Measurements from ENCODE around the gene TSC22D2. TPM values are rescaled to one million over a fixed set of nuclear protein-coding genes. Genes with fewer than 3 reads are reported as not detected.

The TSC22D2 gene
- total and polyA plus RNA-seq, 10 of the 15 experiments (the other 5 are each of a cell fraction or from before 2014, with no cell fraction given): 7.4 to 19.4 (median 10.9) TPM

DNA sequence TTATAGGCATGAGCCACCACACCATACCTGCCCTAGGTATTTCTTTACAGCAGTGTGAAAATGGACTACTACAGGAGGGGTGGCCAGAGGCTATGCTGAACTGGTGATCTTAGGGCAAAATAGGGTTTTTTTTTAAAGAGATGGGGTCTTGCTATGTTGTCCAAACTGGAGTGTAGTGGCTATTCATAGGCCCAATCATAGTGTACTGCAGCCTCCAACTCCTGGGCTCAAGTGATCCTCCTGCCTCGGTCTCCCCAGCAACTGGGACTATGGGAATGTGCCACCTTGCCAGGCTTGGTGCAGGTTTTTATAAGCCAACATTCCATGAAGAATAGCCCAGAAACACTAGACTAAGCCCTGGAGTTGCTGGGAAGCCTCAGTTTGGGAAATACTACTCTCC lies 28.6 kb upstream of the TSC22D2 start:
- in situ Hi-C loops (cut with MboI) (no loop called here), intact Hi-C loops (cut with micrococcal nuclease; ENCODE audit: unreplicated experiment) (no loop called here)
- Histone ChIP-seq H3K9ac (ENCODE audit: control insufficient read depth, insufficient read depth, low read length) (no peak overlapping the region), H3K4me1 (ENCODE audit: control insufficient read depth, insufficient read depth, low read length) (peaks cover under 1% of the 10 kb centered on the region; the same call in 1 of the 2 replicates), H4K20me1 (ENCODE audit: control insufficient read depth, insufficient read depth) (no peaks in the 10 kb centered on the region), H3K4me3 (no peak overlapping the region), H3K9me3 (replicated peaks; ENCODE audit: control insufficient read depth, insufficient read depth, low read length) (no peaks in the 10 kb centered on the region), H3K36me3 (ENCODE audit: control insufficient read depth in 2 of 2, insufficient read depth in 2 of 2, low read length in 1 of 2) (no peaks in the 10 kb centered on the region), H3K27me3 (replicated peaks in 1 of 2; ENCODE audit: control insufficient read depth in 2 of 2, insufficient read depth in 2 of 2, low read length in 1 of 2) (no peaks in the 10 kb centered on the region), H2AFZ (ENCODE audit: control insufficient read depth, low read depth, low read length) (no peak overlapping the region), H3K4me2 (ENCODE audit: control insufficient read depth, insufficient read depth) (no peak overlapping the region), H3K79me2 (ENCODE audit: control insufficient read depth, insufficient read depth, low read length) (no peaks in the 10 kb centered on the region), H3K27ac (ENCODE audit: control insufficient read depth, insufficient read depth) (no peak overlapping the region)
- 100% methylated on average over 1 of the region's 1 CpG for WGBS (ENCODE audit: insufficient coverage, insufficient replicate concordance, low lambda C conversion rate, missing lambda C conversion rate)
- BruUV-seq (replicated peaks): no TSS peak
- DNase-seq (ENCODE audit: low read depth, low spot score): no peak
- ChIA-PET CTCF (no interaction called here), POLR2A (no interaction called here), RAD21 (ENCODE audit: unreplicated experiment) (no interaction called here), SMC1A (ENCODE audit: uncharacterized antibody, unreplicated experiment) (no interaction called here)
- FAIRE-seq: no peak
- ATAC-seq: no peak
- TF ChIP-seq ZZZ3 (IDR thresholded peaks at IDR 0.05; ENCODE audit: control insufficient read depth, insufficient read length, low read depth) (no peak), NR2F1 (conservative IDR thresholded peaks at IDR 0.05) (no peak), FOXK2 (IDR thresholded peaks at IDR 0.05) (no peak), EP300 (IDR thresholded peaks at IDR 0.05; ENCODE audit: borderline replicate concordance in 1 of 2, control insufficient read depth in 1 of 2, low read depth in 2 of 2, low read length in 2 of 2) (no peak), CREM (IDR thresholded peaks at IDR 0.05; ENCODE audit: low read depth) (no peak), HDAC6 (IDR thresholded peaks at IDR 0.05; ENCODE audit: unreplicated experiment) (no peak), CBX5 (IDR thresholded peaks at IDR 0.05; ENCODE audit: low read depth) (no peak), STAT1 (conservative IDR thresholded peaks at IDR 0.05) (no peak), NBN (IDR thresholded peaks at IDR 0.05) (no peak), NFYB (IDR thresholded peaks at IDR 0.05; ENCODE audit: insufficient read depth, low read depth, low read length) (no peak)
- TF ChIP-seq, protein P1, sequence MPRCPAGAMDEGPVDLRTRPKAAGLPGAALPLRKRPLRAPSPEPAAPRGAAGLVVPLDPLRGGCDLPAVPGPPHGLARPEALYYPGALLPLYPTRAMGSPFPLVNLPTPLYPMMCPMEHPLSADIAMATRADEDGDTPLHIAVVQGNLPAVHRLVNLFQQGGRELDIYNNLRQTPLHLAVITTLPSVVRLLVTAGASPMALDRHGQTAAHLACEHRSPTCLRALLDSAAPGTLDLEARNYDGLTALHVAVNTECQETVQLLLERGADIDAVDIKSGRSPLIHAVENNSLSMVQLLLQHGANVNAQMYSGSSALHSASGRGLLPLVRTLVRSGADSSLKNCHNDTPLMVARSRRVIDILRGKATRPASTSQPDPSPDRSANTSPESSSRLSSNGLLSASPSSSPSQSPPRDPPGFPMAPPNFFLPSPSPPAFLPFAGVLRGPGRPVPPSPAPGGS (IDR thresholded peaks at IDR 0.05; ENCODE audit: borderline replicate concordance, insufficient read depth, low read depth, low read length, poor library complexity, severe bottlenecking): no peak
- TF ChIP-seq, protein P2, sequence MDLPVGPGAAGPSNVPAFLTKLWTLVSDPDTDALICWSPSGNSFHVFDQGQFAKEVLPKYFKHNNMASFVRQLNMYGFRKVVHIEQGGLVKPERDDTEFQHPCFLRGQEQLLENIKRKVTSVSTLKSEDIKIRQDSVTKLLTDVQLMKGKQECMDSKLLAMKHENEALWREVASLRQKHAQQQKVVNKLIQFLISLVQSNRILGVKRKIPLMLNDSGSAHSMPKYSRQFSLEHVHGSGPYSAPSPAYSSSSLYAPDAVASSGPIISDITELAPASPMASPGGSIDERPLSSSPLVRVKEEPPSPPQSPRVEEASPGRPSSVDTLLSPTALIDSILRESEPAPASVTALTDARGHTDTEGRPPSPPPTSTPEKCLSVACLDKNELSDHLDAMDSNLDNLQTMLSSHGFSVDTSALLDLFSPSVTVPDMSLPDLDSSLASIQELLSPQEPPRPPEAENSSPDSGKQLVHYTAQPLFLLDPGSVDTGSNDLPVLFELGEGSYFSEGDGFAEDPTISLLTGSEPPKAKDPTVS (IDR thresholded peaks at IDR 0.05; ENCODE audit: low read depth, low read length): no peak
- TF ChIP-seq, protein P3, sequence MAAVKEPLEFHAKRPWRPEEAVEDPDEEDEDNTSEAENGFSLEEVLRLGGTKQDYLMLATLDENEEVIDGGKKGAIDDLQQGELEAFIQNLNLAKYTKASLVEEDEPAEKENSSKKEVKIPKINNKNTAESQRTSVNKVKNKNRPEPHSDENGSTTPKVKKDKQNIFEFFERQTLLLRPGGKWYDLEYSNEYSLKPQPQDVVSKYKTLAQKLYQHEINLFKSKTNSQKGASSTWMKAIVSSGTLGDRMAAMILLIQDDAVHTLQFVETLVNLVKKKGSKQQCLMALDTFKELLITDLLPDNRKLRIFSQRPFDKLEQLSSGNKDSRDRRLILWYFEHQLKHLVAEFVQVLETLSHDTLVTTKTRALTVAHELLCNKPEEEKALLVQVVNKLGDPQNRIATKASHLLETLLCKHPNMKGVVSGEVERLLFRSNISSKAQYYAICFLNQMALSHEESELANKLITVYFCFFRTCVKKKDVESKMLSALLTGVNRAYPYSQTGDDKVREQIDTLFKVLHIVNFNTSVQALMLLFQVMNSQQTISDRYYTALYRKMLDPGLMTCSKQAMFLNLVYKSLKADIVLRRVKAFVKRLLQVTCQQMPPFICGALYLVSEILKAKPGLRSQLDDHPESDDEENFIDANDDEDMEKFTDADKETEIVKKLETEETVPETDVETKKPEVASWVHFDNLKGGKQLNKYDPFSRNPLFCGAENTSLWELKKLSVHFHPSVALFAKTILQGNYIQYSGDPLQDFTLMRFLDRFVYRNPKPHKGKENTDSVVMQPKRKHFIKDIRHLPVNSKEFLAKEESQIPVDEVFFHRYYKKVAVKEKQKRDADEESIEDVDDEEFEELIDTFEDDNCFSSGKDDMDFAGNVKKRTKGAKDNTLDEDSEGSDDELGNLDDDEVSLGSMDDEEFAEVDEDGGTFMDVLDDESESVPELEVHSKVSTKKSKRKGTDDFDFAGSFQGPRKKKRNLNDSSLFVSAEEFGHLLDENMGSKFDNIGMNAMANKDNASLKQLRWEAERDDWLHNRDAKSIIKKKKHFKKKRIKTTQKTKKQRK (IDR thresholded peaks at IDR 0.05; ENCODE audit: low read depth, low read length): no peak
- TF ChIP-seq, protein P4, sequence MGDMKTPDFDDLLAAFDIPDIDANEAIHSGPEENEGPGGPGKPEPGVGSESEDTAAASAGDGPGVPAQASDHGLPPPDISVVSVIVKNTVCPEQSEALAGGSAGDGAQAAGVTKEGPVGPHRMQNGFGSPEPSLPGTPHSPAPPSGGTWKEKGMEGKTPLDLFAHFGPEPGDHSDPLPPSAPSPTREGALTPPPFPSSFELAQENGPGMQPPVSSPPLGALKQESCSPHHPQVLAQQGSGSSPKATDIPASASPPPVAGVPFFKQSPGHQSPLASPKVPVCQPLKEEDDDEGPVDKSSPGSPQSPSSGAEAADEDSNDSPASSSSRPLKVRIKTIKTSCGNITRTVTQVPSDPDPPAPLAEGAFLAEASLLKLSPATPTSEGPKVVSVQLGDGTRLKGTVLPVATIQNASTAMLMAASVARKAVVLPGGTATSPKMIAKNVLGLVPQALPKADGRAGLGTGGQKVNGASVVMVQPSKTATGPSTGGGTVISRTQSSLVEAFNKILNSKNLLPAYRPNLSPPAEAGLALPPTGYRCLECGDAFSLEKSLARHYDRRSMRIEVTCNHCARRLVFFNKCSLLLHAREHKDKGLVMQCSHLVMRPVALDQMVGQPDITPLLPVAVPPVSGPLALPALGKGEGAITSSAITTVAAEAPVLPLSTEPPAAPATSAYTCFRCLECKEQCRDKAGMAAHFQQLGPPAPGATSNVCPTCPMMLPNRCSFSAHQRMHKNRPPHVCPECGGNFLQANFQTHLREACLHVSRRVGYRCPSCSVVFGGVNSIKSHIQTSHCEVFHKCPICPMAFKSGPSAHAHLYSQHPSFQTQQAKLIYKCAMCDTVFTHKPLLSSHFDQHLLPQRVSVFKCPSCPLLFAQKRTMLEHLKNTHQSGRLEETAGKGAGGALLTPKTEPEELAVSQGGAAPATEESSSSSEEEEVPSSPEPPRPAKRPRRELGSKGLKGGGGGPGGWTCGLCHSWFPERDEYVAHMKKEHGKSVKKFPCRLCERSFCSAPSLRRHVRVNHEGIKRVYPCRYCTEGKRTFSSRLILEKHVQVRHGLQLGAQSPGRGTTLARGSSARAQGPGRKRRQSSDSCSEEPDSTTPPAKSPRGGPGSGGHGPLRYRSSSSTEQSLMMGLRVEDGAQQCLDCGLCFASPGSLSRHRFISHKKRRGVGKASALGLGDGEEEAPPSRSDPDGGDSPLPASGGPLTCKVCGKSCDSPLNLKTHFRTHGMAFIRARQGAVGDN (IDR thresholded peaks at IDR 0.05): no peak

All from GM12878 (cell line).